ENCODE results near the gene TMCC1. TPM values are rescaled to one million over a fixed set of nuclear protein-coding genes. Genes with fewer than 3 reads are reported as not detected.

Gene TMCC1
- total RNA-seq, 2 donors from 2014 or later = 41.0 to 51.1 TPM

GRCh38 chr3:129632977-129633376, 260.5 kb downstream of the TMCC1 start:
- H3K9ac ChIP-seq (ENCODE audit: extremely low read depth, low read length, poor library complexity, severe bottlenecking) = no peak overlapping the region
- H3K4me1 ChIP-seq (ENCODE audit: control insufficient read depth, insufficient read depth, low read length) = no peaks in the 10 kb centered on the region
- H3K27ac ChIP-seq (ENCODE audit: low read depth, low read length) = no peak overlapping the region
- Mint-ChIP-seq H3K4me3 (no peak overlapping the region), H3K27ac (no peak overlapping the region), H3K9me3 (peaks cover 16% of the 10 kb centered on the region), H3K4me1 (peaks cover 8% of the 10 kb centered on the region), H3K27me3 (ENCODE audit: insufficient read depth) (no peaks in the 10 kb centered on the region), H3K36me3 (ENCODE audit: low read depth) (no peaks in the 10 kb centered on the region)
- no peaks in the 10 kb centered on the region for H3K36me3 ChIP-seq (ENCODE audit: control insufficient read depth, insufficient read depth, low read length)
- no peak overlapping the region for H3K4me3 ChIP-seq (ENCODE audit: low read length)
- TF ChIP-seq CTCF (conservative IDR thresholded peaks at IDR 0.05) = no peak
- DNase-seq = peak; percentile 44
- no peaks in the 10 kb centered on the region for H3K27me3 ChIP-seq (ENCODE audit: control insufficient read depth, insufficient read depth, low read length, poor library complexity, severe bottlenecking)
- 94 to 95% methylated on average over 8 to 10 of the region's 10 CpGs for WGBS, 2 experiments (ENCODE audit: insufficient coverage in 1 of 2, insufficient read length in 1 of 2)
- peaks cover 18% of the 10 kb centered on the region for H3K9me3 ChIP-seq (ENCODE audit: control insufficient read depth, low read length)

DNA sequence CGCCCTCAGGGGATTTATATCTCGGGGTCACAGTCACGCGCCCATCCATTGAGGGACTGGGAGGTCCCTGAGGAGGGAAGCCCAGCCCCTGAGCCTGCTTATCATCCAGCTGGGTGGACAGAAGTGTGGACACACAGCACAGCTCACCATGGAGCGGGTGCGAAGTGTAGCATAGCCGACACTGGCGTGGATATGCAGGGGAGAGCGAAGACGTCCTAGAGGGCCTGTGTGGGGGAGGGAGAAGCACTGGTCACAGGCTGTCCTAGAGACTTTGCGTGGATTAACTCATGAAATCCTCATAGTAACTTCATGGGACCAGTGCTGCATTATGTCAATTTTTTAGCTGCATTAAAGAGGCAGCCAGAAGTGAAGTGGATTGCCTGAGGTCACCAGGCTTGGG, 261.0 kb downstream of the TMCC1 start:
- H3K9me3 Mint-ChIP-seq = peaks cover 16% of the 10 kb centered on the region
- Histone ChIP-seq H3K4me3 (ENCODE audit: low read length) (no peak overlapping the region), H3K36me3 (ENCODE audit: control insufficient read depth, insufficient read depth, low read length) (no peaks in the 10 kb centered on the region), H3K27ac (ENCODE audit: low read depth, low read length) (no peak overlapping the region), H3K4me1 (ENCODE audit: control insufficient read depth, insufficient read depth, low read length) (no peaks in the 10 kb centered on the region), H3K9me3 (ENCODE audit: control insufficient read depth, low read length) (peaks cover 18% of the 10 kb centered on the region), H3K27me3 (ENCODE audit: control insufficient read depth, insufficient read depth, low read length, poor library complexity, severe bottlenecking) (no peaks in the 10 kb centered on the region), H3K9ac (ENCODE audit: extremely low read depth, low read length, poor library complexity, severe bottlenecking) (no peak overlapping the region)
- WGBS, 2 experiments (ENCODE audit: insufficient coverage in 1 of 2, insufficient read length in 1 of 2) = 94 to 96% methylated on average over 11 of the region's 11 CpGs
- no peak for DNase-seq
- H3K4me3 Mint-ChIP-seq = no peak overlapping the region
- H3K27me3 Mint-ChIP-seq (ENCODE audit: insufficient read depth) = no peaks in the 10 kb centered on the region
- H3K4me1 Mint-ChIP-seq = peaks cover 8% of the 10 kb centered on the region
- H3K27ac Mint-ChIP-seq = no peak overlapping the region
- H3K36me3 Mint-ChIP-seq (ENCODE audit: low read depth) = no peaks in the 10 kb centered on the region
- TF ChIP-seq CTCF (conservative IDR thresholded peaks at IDR 0.05) = no peak

- Mint-ChIP-seq H3K36me3 (ENCODE audit: low read depth) (no peaks in the 10 kb centered on the region), H3K27ac (no peak overlapping the region), H3K9me3 (peaks cover 16% of the 10 kb centered on the region), H3K27me3 (ENCODE audit: insufficient read depth) (no peaks in the 10 kb centered on the region), H3K4me3 (no peak overlapping the region), H3K4me1 (peaks cover 8% of the 10 kb centered on the region)
- no peak overlapping the region for H3K27ac ChIP-seq (ENCODE audit: low read depth, low read length)
- 93% methylated on average over 6 to 9 of the region's 9 CpGs for WGBS, 2 experiments (ENCODE audit: insufficient coverage in 1 of 2, insufficient read length in 1 of 2)
- no peak overlapping the region for H3K9ac ChIP-seq (ENCODE audit: extremely low read depth, low read length, poor library complexity, severe bottlenecking)
- H3K9me3 ChIP-seq (ENCODE audit: control insufficient read depth, low read length) = peaks cover 18% of the 10 kb centered on the region
- H3K27me3 ChIP-seq (ENCODE audit: control insufficient read depth, insufficient read depth, low read length, poor library complexity, severe bottlenecking) = no peaks in the 10 kb centered on the region
- H3K36me3 ChIP-seq (ENCODE audit: control insufficient read depth, insufficient read depth, low read length) = no peaks in the 10 kb centered on the region
- peak; percentile 52 for DNase-seq
- H3K4me1 ChIP-seq (ENCODE audit: control insufficient read depth, insufficient read depth, low read length) = no peaks in the 10 kb centered on the region
- no peak overlapping the region for H3K4me3 ChIP-seq (ENCODE audit: low read length)
- no peak for TF ChIP-seq CTCF (conservative IDR thresholded peaks at IDR 0.05)
Measured at GRCh38 chr3:129632056-129632455, 261.5 kb downstream of the TMCC1 start.

Measured in endodermal cell (in vitro differentiated cells).